ENCODE measurements around the gene GPR146.
A peak's percentile ranks its signal among the peaks of the same experiment; 100 is the strongest.

The GPR146 gene

GRCh38 chr7:1065585-1066241 is 21.4 kb downstream of the GPR146 start:
- Histone ChIP-seq H3F3A (ENCODE audit: insufficient read depth) (no peaks in the 10 kb centered on the region), H3K27ac (ENCODE audit: low read depth, low read length) (no peak overlapping the region), H4K20me1 (ENCODE audit: low read depth, low read length) (no peaks in the 10 kb centered on the region), H3K9ac (ENCODE audit: low read length) (no peak overlapping the region), H3K79me2 (ENCODE audit: insufficient read depth, low read length) (no peaks in the 10 kb centered on the region), H2AFZ (ENCODE audit: low read depth, low read length, severe bottlenecking) (no peak overlapping the region), H3K27me3 (ENCODE audit: low read length) (no peaks in the 10 kb centered on the region), H3K9me2 (replicated peaks; ENCODE audit: insufficient read depth, low read length) (no peaks in the 10 kb centered on the region), H3K9me3 (ENCODE audit: insufficient read depth, low read length) (peaks cover 4% of the 10 kb centered on the region; the same call in 1 of the 2 replicates), H3K36me3 (ENCODE audit: low read length) (no peaks in the 10 kb centered on the region), H3K4me2 (ENCODE audit: low read depth, low read length, poor library complexity, severe bottlenecking) (peak overlapping the region; percentile 24), H3K4me3 (ENCODE audit: insufficient read depth, low read length, poor library complexity, severe bottlenecking) (no peak overlapping the region)
- TF ChIP-seq EZH2phosphoT487 (conservative IDR thresholded peaks at IDR 0.05; ENCODE audit: low read length) (no peak), CTCF (IDR thresholded peaks at IDR 0.05; ENCODE audit: insufficient read depth, low read length, poor library complexity, severe bottlenecking) (peak; percentile 94)

- Histone ChIP-seq H3K4me2 (ENCODE audit: low read depth, low read length, poor library complexity, severe bottlenecking) (no peak overlapping the region), H4K20me1 (ENCODE audit: low read depth, low read length) (no peaks in the 10 kb centered on the region), H2AFZ (ENCODE audit: low read depth, low read length, severe bottlenecking) (no peak overlapping the region), H3K4me3 (ENCODE audit: insufficient read depth, low read length, poor library complexity, severe bottlenecking) (no peak overlapping the region), H3K9ac (ENCODE audit: low read length) (no peak overlapping the region), H3F3A (ENCODE audit: insufficient read depth) (0 out of 2 replicates have a peak, but pooled peaks cover 2% of the 10 kb centered on the region), H3K79me2 (ENCODE audit: insufficient read depth, low read length) (no peaks in the 10 kb centered on the region), H3K9me3 (ENCODE audit: insufficient read depth, low read length) (peaks cover 9% of the 10 kb centered on the region; the same call in 1 of the 2 replicates), H3K27ac (ENCODE audit: low read depth, low read length) (no peak overlapping the region), H3K27me3 (ENCODE audit: low read length) (no peaks in the 10 kb centered on the region), H3K9me2 (replicated peaks; ENCODE audit: insufficient read depth, low read length) (no peaks in the 10 kb centered on the region), H3K36me3 (ENCODE audit: low read length) (no peaks in the 10 kb centered on the region)
- TF ChIP-seq CTCF (IDR thresholded peaks at IDR 0.05; ENCODE audit: insufficient read depth, low read length, poor library complexity, severe bottlenecking) (no peak), EZH2phosphoT487 (conservative IDR thresholded peaks at IDR 0.05; ENCODE audit: low read length) (no peak)
Measured at GRCh38 chr7:1066242-1066588, 21.9 kb downstream of the GPR146 start.

- Histone ChIP-seq H3K36me3 (ENCODE audit: low read length) (no peaks in the 10 kb centered on the region), H3K9ac (ENCODE audit: low read length) (no peak overlapping the region)
Measured at GRCh38 chr7:1068013-1068412, 23.7 kb downstream of the GPR146 start.

More at GRCh38 chr7:1068013-1068412, 23.7 kb downstream of the GPR146 start:
- Histone ChIP-seq H3K27ac (ENCODE audit: low read depth, low read length) (no peak overlapping the region), H3K4me2 (ENCODE audit: low read depth, low read length, poor library complexity, severe bottlenecking) (no peak overlapping the region), H4K20me1 (ENCODE audit: low read depth, low read length) (no peaks in the 10 kb centered on the region), H3K9me2 (replicated peaks; ENCODE audit: insufficient read depth, low read length) (no peaks in the 10 kb centered on the region), H2AFZ (ENCODE audit: low read depth, low read length, severe bottlenecking) (no peak overlapping the region), H3F3A (ENCODE audit: insufficient read depth) (0 out of 2 replicates have a peak, but pooled peaks cover 2% of the 10 kb centered on the region), H3K9me3 (ENCODE audit: insufficient read depth, low read length) (peaks cover 9% of the 10 kb centered on the region; the same call in 1 of the 2 replicates), H3K27me3 (ENCODE audit: low read length) (no peaks in the 10 kb centered on the region), H3K4me3 (ENCODE audit: insufficient read depth, low read length, poor library complexity, severe bottlenecking) (no peak overlapping the region), H3K79me2 (ENCODE audit: insufficient read depth, low read length) (no peaks in the 10 kb centered on the region)
- TF ChIP-seq CTCF (IDR thresholded peaks at IDR 0.05; ENCODE audit: insufficient read depth, low read length, poor library complexity, severe bottlenecking) (no peak), EZH2phosphoT487 (conservative IDR thresholded peaks at IDR 0.05; ENCODE audit: low read length) (no peak)
